Embryonic facial prominence (tissue), 1 donor: ENCODE data around the gene SEMA7A.

Experiments
- DNase-seq: peaks from one replicate; pipeline ENCODE4 v3.0.0-alpha.2; 2016; ENCODE audit errors: extremely low spot score

SEMA7A gene

GRCh38 chr15:74387141-74387541 lies 46.6 kb downstream of the SEMA7A start:
- no peak for DNase-seq

- no peak for DNase-seq
Measured at GRCh38 chr15:74386496-74387140, 47.1 kb downstream of the SEMA7A start.

GRCh38 chr15:74385733-74386132 lies 48.0 kb downstream of the SEMA7A start:
- no peak for DNase-seq

- no peak for DNase-seq
Measured at GRCh38 chr15:74384881-74385643, 48.7 kb downstream of the SEMA7A start.

GRCh38 chr15:74384566-74384880 lies 49.2 kb downstream of the SEMA7A start:
- no peak for DNase-seq

GRCh38 chr15:74383695-74384565 lies 49.8 kb downstream of the SEMA7A start:
- DNase-seq = no peak

- DNase-seq = no peak
Measured at GRCh38 chr15:74383286-74383685, 50.5 kb downstream of the SEMA7A start.

GRCh38 chr15:74382004-74382816 lies 51.5 kb downstream of the SEMA7A start:
- DNase-seq = no peak

GRCh38 chr15:74381481-74381880 lies 52.3 kb downstream of the SEMA7A start:
- DNase-seq = no peak

GRCh38 chr15:74381190-74381453 lies 52.6 kb downstream of the SEMA7A start:
- no peak for DNase-seq

GRCh38 chr15:74380361-74381189 lies 53.2 kb downstream of the SEMA7A start:
- no peak for DNase-seq

GRCh38 chr15:74378848-74379247 lies 54.9 kb downstream of the SEMA7A start:
- DNase-seq = no peak

GRCh38 chr15:74377831-74378766 lies 55.7 kb downstream of the SEMA7A start:
- no peak for DNase-seq

GRCh38 chr15:74376825-74377581 lies 56.8 kb downstream of the SEMA7A start:
- DNase-seq = no peak

- DNase-seq = no peak
Measured at GRCh38 chr15:74376226-74376625, 57.5 kb downstream of the SEMA7A start.

GRCh38 chr15:74375303-74375693 lies 58.5 kb downstream of the SEMA7A start:
- no peak for DNase-seq

GRCh38 chr15:74374648-74375302 lies 59.0 kb downstream of the SEMA7A start:
- no peak for DNase-seq

GRCh38 chr15:74373731-74374647 lies 59.8 kb downstream of the SEMA7A start:
- DNase-seq = peak; percentile 74
